GM19467 (cell line): Measurements from ENCODE around the gene CHRD.
"Not testable (repeated sequence)": the region's sequence is repeated elsewhere in the genome, so short reads cannot be mapped to it uniquely, and the experiment has no call there.

Experiments used
- ATAC-seq: cut with Tn5 transposase; IDR thresholded peaks from one replicate; pipeline ENCODE4 v1.9.1; 2021; ENCODE audit warnings: mild to moderate bottlenecking, moderate library complexity; ENCODE audit not compliant: unreplicated experiment

Gene CHRD

DNA sequence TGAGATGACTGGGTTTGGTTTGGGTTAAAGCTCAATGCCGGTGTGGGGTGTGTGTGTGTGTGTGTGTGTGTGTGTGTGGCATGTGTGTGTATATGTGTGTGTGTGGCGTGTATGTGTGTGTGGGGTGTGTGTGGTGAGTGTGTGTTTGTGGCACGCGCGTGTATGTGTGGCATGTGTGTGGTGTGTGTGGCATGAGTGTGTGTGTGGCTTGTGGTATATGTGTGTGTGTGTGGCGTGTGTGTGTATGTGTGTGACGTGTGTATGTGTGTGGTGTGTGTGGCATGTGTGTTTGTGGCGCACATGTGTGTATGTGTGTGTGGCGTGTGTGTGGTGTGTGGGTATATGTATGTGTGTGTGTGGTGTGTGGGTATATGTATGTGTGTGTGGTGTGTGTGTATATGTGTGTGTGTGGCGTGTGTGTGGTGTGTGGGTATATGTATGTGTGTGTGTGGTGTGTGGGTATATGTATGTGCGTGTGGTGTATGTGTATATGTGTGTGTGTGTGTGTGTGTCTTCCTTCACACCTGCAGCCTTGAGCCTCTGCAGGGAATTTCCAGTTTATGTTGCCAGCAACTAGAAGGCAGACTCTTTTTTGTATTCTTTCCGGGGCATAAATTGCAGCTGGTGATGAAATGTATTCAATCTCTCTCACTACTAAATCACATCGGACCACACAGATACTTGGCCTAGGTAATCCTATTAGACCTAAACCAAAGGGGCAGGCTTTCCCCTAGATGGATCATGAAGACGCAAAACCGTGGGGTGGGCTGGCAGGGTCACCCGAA is 34.8 kb downstream of the CHRD start:
- no peak for ATAC-seq

DNA sequence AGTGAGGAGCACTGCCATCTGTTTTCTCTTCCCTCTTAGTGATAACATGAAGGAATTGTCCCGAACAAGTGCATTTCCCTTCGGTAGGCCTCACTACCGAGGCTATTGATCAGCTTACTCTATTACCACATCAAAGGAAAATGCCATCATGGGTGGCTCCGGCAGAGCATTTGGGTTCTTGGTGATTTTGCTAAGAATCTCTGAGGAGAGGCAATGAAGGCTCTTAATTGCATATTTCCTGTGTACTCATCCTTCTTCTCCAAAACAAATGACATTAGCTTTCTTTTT is 35.3 kb downstream of the CHRD start:
- ATAC-seq: no peak

DNA sequence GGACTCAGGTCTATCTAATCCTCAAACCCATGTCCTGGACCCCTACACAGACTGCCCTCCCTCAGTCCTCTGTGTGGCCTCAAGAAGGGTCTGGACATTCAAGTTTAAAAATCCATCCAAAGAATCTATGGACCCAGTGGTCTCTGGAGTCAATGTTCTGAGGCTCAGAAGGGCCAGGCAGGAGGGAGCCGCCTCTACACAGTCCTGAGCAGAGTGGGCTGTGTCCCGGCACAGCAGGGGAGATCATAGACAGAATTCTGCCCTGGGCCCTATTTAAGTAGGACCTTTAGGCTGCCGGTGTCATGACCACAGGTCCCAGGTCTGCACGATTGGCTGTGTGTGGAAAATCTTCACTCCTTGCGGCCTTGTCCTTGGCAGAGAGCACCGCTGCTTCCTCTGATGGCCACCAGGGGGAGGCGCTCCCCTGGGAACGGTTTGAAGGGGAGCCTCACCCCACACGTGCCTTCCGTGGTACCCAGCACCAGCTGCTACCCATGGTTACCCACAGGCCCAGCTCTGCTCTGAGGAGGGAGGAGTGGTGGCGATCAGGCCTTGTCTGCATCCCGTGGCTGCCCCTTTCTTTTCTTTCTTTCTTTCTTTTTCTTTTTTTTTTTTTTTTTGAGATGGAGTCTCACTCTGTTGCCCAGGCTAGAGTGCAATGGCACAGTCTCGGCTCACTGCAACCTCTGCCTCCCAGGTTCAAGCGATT is 37.9 kb downstream of the CHRD start:
- peak; percentile 95 for ATAC-seq

DNA sequence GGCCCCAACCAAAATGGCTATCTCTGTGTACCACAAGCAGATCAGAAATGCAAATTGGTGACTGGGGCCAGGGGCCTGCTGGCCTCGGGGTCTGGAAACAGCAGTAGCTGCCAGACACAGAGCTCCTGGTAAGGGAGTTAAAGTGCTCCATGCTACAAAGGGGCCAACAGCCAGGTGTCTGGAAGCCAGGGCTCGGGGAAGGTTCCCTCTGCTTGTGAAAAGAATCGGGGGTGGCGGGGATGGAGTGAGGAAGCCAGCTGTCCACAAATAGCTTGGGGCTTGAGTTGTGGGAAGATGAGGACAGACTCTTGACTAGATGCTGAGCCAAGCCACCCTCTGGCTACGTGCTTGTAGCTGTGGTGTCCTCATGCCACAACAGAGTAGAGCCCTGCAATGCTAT is 39.3 kb downstream of the CHRD start:
- ATAC-seq: no peak

DNA sequence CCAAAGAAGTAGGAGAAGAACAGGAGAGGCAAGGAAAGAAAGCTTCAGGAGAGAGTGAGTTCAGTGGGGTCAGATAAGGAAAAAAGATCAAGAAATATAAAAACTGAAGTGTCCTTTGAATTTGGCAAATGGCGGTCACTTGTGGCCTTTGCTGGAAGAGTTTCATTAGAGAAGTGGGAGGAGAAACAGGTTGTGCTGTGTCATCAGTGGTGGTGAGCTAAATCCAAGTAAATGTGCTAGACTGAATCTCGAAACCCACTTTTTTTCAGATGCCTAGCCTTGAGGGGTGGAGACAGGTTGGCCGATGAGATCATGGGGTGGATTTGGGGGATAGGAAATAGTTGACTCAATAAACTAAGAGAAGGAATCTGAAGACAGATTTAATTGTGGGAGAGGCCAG is 43.7 kb downstream of the CHRD start:
- ATAC-seq: no peak

DNA sequence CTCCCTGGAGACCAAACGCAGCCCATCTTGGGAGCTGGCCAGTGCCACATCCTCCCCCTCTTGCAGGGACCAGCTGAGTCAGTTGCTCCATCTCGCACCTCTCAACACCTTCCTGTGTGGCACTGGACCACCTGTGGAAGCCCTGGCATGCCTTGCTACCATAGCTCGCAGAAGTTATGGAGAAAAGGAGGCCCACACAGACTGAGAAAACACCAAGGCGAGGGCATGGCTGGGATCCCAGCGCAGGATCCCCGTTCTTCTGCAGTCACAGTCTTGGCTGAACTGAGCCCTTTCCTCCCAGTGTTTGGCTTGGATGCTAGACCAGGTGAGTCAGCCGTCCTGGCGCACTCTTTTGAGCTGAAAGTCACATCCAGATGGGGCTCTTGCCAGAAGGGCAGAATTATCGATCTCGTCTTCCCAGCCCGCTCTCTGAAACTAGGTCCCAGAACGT is 46.9 kb downstream of the CHRD start:
- ATAC-seq: no peak

DNA sequence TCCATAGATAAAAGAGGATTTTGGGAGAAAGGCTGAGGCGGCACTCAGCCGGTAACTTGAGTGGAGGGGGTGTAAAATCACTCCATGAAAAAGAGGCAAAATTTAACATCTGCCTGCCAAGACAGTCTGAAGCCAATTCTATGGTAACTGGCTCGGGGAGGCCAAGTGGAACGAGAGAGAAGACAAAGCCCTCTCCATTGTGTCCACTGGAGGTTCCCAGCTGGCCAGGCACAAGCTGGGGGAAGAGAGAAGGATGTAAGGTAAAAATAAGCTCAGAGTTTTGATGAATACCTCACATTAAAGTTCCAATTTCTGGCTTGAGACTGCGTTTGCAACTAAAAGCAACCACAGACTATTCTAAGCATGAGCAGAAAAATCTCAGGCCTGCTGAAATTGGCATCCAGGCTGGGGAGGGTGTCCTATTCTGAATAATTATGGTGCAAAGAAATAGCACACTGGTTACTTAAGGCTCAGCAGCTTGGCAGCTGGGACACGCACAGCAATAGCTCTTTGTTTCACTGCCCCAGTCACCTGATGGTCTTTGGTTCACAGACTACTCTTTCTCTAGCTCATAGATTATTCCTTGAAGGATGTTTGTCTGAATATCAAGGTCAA is 48.8 kb downstream of the CHRD start:
- ATAC-seq: no peak

DNA sequence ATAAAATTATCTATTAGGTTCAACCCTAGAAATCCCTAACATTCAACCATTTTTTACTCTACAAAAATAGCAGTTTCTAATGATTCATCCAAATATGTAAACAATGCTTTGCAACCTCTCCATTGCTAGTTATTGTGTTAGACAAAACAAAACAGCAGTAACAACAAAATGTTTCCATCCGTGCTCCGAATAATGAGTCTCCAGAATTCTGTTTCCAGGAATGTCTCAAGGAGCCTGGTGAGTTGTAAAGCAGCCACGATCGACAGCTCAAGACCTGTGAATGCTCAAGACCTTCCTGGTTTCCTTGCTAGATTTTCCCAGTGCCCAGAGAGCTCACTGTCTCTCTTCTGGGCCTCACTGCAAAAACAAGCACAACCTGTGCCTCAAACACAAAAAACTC is 49.9 kb downstream of the CHRD start:
- ATAC-seq: no peak

DNA sequence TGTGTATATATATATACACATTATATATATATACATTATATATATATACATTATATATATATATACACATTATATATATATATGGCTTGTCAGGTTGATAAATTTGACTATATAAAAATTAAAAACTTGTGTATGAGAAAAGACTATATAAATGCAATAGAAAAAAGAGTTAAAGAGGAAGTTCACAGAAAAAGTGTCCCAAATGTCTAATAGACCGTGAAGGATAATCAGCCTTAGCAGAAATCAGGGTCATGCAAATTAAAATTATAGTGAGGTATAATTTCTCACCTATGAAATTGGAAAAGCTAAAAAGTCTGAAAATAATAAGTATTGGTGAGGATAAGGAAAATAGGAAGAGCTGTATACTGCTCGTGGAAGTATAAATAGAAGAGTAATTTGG is 51.1 kb downstream of the CHRD start:
- ATAC-seq: no peak

DNA sequence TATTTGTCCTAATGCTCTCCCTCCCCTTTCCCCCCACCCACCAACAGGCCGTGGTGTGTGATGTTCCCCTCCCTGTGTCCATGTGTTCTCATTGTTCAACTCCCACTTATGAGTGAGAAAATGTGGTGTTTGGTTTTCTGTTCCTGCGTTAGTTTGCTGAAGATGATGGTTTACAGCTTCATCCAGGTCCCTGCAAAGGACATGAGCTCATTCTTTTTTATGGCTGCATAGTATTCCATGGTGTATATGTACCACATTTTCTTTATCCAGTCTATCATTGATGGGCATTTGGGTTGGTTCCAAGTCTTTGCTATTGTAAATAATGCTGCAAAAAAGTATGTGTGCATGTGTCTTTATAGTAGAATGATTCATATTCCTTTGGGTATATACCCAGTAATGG is 53.3 kb downstream of the CHRD start:
- ATAC-seq: not testable (repeated sequence)

DNA sequence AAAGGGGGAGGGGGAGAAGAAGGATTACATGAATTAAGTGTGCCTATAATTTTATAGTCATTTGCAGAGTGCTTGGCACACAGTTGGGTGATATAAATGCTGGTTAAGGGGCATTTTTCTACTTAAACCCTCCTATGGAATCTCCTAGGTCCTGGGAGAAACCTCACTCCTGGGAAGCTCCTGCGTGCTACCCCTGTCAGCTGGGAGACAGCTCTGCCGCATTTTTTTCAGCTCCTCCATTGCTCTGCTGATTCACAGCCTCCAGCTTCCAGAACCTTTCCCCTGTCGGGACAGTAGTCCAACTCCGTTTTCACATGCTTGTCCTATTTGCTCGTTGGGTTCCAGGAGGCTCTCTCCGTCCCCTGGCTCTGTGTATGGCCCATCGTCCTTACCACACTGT is 59.2 kb downstream of the CHRD start:
- no peak for ATAC-seq
